GM19043 (cell line): ENCODE data around the gene SOX5.
"Not testable (repeated sequence)": the region's sequence is repeated elsewhere in the genome, so short reads cannot be mapped to it uniquely, and the experiment has no call there.

Experiments
- ATAC-seq: cut with Tn5 transposase; IDR thresholded peaks from one replicate; pipeline ENCODE4 v1.9.1; 2021; ENCODE audit warnings: low read depth; ENCODE audit not compliant: unreplicated experiment

The SOX5 gene

DNA sequence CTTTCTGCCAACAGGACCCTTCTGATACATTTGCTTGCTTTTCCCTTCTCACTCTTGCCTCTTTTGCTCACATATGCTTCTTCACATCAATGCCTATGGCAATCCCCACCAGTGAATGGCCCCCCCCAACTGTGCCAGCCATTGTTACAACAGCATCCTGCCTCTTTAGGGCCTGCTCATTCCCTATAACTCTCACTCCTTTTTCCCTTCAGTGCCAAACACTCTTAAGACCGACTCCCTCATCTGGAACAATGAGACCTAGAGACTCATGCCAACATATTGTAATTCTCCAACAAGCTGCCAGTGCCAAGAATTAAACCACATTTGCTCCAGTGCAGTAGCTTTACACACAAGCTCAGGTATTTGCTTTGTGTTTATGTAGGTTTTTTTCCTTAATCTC is 189.0 kb downstream of the SOX5 start:
- ATAC-seq: no peak

DNA sequence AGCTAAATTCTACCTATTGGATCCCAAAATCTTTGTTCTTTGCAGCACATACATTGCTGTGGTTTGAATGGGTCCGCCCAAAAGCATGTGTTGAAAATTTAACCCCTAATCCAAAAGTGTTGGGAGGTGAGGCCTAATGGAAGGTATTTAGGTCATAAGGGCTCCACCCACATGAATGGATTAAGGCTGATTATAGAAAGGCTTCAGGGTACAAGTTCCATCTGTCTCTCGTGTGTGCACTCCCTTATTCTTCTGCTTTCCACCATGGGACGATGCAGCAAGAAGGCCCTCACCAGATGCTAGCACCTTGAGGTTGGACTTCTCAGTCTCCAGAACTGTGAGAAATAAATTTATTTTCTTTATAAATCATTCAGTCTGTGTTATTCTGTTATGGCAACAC is 190.9 kb downstream of the SOX5 start:
- no peak for ATAC-seq

DNA sequence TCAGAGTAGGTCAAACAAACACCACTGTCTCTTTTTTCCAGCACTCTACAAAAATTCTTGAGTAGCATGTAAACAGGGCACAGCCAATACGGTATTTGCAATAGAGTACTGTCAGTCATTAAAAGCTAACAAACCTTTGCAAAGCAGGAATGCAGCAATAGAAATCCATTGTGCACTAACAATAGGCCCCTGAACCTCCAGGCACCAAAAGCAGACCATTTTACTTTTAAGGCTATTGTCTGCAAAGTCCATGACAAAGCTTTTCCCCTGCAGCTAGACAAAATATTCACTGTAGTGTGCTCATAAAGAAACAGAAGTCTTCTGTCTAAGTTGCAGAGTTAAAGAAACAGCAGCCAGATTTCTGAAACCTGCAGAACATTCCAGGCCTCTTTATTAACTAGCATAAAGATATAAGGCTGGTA is 191.9 kb downstream of the SOX5 start:
- no peak for ATAC-seq

DNA sequence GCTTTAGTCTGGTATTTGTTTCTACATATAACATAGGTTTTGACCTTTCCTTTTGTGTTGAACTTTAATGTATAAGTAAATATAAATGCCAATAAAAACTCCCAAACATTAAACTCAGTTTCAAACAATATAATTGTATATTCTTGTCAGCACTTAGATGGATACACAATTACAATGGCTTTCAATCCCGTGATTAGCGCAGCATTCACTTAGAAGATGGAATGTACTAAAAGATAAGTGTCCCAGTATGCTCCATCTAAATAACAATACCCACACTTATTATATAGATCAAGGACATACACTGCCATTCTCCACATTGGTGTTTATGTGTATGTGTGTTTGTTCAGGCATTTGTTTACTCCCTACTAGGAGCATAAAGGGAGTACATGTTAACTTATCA is 193.1 kb downstream of the SOX5 start:
- no peak for ATAC-seq

DNA sequence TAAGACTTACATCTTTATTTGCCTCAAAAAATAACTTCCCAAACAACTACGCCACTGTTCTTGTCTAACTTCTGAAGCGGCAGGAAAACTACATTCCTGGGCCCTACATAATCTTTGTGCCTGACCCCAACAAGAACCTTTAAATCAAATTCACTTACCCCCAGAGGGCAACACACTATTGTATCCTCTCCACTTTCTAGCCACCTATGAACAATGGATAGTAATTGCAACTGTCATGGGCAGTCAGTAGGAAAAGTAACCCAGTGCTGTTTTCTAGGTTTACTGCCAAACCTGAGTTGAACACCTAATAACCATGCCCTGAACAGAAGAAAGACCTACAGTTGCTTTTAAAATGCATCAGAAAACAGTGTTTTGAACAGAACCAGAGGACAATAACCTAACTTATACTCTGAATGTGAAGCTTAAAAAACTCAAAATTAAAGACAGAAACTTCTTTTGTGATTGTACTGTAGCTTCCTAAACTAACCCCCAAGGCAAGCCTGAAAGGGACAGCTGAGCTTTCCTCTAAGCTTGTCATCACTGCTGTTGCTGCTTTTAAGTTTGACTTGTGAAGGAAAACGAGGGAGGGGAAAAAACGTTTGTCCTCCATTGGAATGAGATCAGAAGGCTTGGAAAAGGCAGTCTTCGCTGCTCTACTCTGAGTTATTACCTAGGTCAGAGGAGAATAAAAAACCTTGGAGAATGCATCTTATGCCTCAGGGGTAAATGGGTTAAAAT is 195.7 kb downstream of the SOX5 start:
- no peak for ATAC-seq

DNA sequence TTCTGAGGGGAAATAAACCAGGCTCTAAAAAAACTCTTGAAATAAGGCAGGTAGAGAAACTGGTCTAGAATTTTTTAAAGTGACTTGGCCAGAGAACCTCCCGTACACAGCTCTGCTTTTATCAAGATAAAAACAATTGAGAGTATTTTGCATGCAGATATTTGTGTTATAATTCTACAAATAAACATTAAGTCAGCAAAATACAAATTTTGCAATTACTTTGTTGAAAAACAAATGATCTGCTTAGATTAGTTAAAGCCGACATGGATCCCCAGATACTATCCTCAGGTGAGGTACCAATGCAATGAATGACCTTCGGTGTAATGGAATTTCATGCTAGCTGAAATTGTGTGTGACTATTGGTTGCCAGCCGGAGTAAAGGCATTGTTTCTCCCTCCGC is 197.2 kb downstream of the SOX5 start:
- ATAC-seq: no peak

DNA sequence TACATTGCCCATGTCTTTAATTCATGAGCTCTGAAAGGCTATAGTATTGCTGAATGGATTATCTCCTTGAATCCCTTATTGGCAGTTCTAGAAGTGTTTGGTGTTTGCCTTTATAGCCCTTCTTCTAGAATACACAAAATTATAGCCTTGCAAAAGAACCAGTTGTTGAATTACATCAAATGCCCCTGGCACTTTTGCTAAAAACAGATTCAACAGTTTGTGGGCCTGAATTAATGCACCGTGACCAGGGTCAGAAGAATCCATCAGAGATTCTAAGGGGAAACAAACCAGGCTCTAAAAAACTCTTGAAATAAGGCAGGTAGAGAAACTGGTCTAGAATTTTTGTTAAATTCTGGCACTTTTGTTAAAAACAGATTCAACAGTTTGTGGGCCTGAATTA is 197.8 kb downstream of the SOX5 start:
- ATAC-seq: no peak

DNA sequence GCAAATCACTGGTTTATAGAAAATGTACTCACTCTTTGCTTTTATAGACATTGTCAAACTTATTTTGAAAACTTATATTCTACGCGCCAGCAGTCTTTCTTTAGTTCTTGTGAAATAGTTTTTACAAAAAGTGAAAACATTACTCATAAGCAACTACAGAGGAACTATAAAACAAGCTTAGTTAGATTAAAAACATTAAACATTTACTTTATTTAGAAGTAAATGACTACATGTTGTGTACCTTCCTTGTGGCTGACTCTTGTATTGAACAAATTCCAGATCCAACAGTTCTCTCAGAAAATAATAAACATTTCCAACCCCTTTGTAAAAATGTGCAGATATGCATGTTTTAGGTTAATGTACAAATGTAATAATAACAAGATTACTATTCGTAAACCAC is 198.5 kb downstream of the SOX5 start:
- ATAC-seq: no peak

DNA sequence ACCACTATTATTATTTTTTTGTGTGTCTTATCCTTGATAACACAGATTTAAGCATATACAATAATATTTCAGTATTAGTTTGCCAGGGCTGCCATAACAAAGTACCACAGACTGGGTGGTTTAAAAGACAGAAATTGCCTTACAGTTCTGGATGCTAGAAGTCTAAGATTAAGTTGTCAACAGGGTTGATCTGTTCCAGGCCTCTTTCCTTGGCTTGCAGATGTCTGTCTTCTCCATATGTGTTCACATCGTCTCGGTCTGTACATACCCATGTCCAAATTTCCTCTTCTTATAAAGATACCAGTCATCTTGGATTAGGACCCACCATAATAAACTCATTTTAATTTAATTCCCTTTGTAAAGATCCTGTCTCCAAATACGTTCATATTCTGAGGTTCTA is 204.8 kb downstream of the SOX5 start:
- no peak for ATAC-seq

DNA sequence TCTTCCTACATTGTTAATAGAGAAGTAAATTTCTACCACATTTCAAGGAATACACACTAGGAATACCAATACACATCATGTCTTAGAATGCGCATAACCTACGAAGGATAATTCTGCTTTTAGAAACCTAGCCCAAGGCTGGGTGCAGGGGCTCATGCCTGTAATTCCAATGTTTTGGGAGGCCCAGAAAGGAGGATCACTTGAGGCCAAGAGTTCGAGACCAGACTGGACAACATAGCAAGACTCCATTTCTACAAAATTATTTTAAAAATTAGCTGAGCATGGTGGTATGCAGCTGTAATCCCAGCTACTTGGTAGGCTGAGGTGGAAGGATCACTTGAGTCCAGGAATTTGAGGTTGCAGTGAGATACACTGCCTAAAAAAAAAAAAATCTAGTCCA is 206.9 kb downstream of the SOX5 start:
- no peak for ATAC-seq

DNA sequence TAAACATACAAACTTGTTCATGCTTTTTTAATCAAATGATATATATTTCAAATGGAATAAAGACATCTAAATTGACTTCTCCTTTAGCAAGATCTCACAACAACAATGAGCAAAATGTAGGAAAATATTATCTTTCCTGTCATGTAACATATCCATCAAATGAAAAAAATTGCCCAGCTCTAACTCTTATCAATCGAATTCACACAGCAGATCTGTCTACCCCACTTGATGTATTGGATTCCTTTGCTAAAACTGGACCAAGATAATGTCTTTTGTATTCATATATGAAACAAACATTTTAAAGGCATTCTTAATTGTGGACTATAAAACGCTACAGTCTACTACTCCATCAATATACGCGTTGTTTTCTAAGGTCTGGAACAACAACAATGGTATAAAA is 218.0 kb downstream of the SOX5 start:
- no peak for ATAC-seq

DNA sequence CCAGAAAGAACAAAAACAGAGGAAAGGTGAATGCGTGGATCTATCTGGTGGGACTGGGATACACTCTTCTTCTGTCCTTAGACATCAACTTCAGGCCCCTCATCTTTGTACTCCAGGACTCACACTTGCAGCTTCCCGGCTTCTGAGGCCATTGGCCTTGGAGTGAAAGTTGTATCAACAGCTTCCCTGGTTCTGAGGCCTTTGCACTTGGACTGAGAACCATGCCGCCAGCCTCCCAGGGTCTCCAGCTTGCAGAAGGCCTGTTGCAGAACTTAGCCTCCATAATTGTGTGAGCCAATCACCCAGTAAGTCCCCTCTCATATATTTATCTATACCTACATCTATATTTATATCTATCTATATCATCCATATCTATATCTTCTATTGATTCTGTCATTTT is 218.4 kb downstream of the SOX5 start:
- ATAC-seq: no peak

DNA sequence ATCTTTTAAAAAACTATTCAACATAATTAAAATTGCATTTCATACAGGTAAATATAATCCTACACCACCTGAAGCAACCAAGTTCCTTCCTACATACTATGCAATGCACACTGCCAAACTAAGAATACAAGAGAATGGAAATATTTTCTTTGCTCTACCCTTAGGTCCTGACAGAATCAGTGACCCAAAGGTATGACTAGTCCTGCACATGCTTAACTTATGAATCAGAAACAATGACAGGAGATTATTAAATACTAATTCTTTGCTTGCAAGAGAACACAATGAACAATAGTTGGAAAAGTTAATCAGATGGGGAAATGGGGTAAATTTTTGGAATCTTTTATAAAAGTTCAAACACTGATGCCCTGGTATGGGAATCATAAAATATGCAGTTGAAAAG is 220.1 kb downstream of the SOX5 start:
- no peak for ATAC-seq

DNA sequence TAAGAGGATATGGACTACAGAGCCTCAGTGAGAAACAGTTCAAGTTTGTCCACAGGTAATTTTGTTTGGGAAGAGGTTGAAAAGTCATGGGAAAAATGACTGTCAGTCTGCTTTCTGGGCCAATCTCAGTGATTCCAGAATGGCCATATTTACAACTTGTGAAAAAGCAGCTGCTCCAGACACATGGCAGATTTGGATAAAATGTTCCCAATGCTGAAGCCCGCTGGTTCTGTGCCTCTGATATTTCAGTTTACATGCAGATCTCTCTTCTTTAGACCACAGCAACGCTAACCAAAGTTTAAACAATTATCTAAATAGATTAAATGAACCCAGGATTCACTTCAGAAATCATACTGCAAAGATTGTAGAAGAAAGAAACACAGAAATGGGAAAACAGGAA is 222.8 kb downstream of the SOX5 start:
- no peak for ATAC-seq

DNA sequence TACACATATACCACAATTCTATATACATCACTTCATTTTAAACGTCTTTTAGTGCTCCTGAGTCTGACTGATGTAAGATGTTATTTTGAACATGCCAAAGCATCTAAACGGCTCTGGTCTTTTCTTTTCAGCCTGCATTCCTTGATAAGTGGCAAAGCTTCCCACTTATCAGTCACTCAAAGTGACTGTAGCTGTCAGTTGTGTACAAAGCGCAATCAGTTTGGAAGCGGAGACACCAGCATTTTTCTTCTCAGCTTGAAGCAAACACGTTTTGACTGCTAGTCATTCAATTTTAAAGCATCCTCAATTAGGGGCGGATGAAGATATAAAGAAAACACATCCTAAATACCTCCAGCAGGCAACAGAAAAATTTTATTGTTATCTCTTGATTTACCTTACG is 226.8 kb downstream of the SOX5 start:
- ATAC-seq: no peak

DNA sequence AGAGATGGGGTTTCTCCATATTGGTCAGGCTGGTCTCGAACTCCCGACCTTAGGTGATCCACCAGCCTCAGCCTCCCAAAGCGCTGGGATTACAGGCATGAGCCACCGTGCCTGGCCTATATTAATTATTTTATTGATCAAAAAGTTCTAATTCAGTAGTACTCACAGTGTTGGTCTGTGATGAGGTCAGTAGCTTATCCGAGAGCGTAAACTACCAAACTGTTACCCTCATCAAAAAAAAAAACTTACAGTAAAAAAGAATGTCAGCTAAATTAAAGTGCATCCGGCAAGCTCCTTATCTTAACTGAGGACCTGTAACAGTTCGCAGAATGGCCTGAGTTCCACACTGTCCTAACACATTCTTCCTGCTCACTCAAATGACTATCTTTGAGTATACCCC is 228.2 kb downstream of the SOX5 start:
- no peak for ATAC-seq

DNA sequence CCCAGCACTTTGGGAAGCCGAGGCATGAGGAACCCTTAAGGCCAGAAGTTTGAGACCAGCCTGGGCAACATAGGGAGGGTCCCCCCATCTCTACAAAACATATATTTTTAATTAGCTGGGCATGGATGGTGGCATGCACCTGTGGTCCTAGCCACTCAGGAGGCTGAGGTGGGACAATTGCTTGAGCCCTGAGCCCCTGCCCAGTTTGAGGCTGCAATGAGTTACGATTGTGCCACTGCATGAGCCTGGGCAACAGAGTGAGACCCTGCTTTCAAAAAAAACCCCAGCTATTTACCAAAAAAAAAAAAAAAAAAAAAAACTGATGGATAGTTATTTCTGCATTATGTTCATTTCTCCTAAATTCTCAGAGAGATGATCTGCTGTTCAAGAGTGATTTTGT is 230.0 kb downstream of the SOX5 start:
- no peak for ATAC-seq

DNA sequence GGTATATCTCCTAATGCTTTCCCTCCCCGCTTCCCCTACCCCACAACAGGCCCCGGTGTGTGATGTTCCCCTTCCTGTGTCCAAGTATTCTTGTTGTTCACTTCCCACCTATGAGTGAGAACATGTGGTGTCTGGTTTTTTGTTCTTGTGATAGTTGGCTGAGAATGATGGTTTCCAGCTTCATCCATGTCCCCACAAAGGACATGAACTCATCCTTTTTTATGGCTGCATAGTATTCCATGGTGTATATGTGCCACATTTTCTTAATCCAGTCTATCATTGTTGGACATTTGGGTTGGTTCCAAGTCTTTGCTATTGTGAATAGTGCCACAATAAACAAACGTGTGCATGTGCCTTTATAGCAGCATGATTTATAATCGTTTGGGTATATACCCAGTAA is 239.1 kb downstream of the SOX5 start:
- not testable (repeated sequence) for ATAC-seq

DNA sequence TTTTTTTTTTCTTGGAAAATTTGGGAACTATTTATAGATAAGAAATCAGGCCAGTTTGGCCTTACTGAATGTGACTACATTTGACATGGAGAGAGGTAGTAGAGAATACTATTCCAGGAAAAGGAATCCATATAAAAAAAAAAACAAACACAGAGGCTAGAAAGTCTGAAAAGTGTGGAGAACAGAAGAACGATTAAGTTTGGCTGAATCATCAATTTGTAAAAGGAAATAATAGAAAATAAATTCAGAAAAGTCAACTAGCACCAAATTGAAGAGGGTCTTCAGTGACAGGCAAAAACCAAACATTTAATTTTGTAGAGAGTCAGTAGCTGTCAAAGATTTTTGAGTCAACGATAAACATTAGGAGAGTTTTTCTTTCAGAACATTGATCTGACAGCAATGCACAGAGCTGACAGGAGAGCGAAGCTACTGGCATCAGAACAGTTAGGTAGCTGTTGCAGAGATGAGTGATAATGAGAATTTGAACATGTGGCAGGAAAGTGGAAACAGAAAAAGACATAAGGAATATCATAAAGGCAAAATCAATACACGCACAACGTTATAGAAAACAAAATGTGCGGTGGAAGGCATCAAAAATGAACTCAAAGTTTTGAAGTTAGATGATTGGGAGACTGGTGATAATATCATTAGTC is 241.2 kb downstream of the SOX5 start:
- no peak for ATAC-seq

DNA sequence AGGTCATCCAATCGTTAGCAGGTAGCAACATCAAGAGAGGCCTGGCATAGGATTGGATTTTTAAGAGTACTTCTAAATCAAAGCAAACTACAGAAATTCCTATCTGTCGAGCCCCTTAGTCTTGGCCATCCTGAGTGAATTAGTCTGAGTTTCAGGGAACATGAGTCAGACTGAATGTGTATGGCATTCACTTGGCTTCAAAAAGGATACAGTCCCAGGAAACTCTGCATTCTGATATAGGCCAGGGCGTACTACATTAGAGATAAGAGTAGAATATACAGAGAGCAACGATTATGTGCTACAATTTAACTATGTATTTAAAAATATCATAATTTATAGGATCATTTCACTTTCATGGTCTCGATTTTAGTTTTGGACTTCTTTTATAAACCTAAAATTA is 242.2 kb downstream of the SOX5 start:
- ATAC-seq: no peak

DNA sequence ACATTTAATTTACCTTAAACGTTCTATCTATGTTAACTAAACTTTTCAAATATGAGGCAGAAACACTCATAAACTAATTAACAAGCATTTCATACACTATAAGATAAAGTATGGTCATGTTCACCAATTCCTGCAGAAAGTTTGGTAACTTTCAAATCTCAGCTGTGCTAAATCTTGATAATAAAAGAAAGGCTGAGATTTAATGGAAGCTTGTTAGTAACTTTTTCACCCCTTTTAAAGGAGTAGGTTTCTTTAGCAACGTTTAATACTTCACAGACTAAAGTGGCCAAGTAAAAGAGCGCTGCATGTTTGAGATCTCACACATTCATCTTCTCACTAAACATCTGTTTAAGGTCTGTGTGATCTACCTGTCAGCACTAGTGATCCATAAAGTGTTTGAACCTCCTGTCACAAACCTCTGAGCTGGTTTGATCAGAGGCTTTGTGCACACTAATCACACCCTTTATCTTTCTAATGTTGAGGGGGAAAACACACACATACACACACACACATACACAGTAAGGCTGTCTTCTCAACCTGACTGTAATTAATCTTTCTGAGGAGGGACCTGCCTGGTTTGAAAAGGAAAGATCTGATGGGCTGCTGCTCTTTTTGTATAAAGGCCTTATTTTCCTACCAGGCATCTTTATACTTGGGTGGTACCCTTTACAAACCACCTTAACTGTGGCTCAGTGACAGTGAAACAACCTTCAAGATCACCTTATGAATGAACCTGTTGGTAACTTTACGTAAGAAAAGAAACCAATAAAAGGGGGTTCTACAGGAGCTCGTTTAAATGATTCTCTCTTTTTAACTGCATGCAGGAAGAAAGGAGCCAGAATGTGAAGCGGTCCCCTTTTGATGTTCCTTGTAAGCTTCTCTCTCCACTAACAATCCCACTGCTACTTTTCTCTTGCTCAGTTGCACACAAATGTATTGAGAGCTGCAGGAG is 244.2 kb downstream of the SOX5 start:
- ATAC-seq: no peak
